NCI-H1105 treated with DMSO at 0.1 percent for 48 hours (cell line): ENCODE data around the gene GAS2L1.

Experiments used
- DNase-seq: peaks from one replicate; lab custom pipeline; 2025; lab: John Stamatoyannopoulos, UW

GAS2L1 gene

DNA sequence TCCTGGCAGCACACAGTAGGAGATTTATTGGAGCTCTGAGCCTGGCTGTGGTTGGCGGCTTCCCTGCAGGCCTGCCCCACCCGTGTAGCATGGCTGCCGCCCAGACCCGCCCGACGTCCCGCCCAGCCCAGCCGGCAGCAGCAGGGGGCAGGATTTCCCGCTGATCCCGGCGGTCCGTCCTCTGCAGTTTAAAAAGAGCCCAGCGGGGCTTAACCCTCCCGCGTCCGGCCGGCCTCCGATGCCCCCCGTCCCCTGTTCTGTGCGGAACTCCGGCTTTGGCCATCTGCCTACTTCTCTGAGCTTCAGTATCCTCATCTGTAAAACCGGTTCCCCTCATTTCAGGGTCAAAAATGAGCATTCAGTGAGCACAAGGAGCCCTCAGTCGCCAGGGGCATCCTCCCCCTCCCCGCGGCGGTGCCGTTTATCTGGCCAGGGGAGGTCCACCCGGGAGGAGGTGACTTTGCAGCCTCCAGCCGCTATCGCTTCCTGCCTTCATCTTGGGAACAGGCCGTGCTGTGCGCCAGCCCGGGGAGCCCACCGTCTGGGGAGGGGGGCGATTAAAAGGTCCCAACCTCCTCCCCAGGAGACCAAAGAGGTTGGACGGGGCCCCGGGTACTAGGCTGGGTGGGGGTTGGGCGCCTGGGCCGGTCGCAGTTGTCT, at the start of gene GAS2L1:
Gene GAS2L1 (plus strand): TSS at position 476 of the 660 bp plus-strand sequence. CDS start 1,456 bp downstream, outside the sequence.
- DNase-seq: peak; percentile 62

DNA sequence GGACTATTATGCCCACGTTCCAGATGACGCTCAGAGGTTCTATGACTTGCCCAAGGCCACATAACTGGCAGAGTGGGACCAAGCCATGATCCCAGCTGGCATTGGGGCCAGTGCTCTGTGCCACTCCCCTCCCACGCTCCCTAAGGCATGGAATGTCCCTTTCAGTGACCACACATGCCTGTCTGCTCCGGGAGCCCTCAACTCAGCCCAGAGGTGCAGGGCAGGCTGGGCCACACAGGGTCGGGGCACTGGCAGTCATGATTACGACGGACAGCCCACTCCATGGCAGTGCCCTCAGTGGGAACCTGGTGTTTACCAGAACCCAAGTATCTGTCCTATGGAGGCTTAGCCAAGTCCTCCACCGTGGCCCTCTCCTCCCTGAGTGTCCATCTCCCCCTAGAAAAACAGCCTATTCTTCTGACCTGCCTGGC, 48.7 kb upstream of the GAS2L1 start:
- no peak for DNase-seq

DNA sequence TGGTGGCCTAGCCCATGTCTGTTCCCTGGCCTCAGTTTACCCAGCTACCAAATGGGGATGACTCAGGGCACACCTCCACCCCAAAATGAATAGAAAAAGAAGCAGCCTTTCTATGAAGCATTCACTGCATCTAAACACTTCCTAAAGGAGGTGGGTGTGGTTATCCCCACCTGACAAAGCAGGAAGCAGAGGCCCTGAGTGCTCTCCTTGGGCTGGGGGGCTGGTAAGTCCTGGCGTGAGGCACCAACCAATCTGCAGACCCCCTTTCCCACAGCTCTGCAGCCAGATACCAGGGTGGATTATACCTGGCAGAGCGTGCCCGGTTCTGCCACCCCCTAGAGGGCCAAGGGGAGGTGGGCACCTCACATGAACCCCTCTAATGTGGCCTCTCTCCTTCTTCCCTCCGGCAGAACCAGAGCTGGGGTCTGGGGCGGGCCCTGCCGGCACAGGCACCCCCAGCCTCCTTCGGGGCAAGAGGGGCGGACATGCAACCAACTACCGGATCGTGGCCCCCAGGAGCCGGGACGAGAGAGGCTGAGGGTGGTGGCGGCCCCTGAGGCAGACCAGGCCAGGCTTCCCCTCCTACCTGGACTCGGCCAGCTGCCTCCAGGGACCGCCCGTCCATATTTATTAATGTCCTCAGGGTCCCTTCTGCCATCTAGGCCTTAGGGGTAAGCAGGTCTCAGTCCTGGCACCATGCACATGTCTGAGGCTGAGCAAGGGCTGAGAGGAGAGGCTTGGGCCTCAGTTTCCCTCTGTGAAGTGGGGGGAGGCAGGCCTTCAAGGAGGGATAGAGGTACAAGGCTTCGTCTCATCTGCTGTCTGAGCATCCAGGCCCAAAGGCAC, 47.8 kb upstream of the GAS2L1 start:
- DNase-seq: no peak

DNA sequence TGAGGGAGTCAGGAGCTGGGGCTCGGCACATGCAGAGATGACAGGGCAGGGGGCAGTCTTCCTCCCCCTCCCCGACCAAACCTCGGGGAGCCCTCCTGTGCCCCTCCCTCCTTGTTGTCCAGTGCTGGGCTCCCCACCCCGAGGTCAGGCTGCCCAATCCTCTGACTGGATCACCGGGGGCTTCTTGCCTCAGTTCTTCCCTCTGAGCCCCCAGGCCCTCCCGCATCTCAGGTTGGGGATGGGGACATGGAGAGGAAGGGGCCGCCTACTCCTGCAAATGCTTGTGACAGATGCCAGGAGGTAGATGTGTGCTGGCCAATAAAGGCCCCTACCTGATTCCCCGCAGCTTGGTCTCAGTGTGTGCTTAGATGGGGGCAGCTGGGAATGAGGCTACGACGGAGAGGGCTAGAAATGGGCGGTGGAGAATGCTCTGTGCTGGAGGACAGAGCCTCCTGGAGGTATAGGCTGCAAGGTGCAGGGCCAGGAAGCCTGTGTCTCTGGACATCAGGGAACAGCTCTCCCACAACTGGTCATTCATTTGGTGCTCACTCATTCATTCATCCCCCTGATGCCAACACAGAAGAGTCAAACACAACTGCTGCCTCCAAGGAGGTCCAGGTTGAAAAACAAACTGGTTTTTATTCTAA, 47.1 kb upstream of the GAS2L1 start:
- no peak for DNase-seq

DNA sequence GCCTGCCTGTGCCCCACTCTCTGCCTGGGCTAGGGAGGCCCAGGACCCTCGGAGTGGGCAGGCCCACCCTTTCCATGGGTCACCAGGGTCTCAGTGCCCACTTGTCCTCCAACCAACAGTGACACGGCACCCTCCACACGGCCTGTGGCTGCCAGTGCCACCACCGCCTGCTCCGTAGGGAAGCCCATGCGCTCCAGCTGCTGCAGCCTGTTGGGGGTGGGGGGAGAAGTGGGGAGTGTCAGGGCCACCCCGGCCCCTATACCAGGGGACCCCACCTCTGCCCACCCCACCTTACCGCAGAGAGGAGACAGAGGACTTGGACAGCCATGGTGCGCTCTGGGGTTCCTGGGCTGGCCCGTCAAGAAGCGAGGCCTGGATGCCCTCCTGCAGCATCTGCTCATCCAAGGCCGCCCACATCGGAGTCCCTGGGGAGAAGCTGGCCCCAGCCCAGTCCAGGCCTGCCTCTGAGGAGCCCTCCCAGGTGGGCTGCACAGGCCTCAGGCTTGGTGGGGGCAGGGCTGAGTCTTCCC, 46.4 kb upstream of the GAS2L1 start:
- DNase-seq: no peak

DNA sequence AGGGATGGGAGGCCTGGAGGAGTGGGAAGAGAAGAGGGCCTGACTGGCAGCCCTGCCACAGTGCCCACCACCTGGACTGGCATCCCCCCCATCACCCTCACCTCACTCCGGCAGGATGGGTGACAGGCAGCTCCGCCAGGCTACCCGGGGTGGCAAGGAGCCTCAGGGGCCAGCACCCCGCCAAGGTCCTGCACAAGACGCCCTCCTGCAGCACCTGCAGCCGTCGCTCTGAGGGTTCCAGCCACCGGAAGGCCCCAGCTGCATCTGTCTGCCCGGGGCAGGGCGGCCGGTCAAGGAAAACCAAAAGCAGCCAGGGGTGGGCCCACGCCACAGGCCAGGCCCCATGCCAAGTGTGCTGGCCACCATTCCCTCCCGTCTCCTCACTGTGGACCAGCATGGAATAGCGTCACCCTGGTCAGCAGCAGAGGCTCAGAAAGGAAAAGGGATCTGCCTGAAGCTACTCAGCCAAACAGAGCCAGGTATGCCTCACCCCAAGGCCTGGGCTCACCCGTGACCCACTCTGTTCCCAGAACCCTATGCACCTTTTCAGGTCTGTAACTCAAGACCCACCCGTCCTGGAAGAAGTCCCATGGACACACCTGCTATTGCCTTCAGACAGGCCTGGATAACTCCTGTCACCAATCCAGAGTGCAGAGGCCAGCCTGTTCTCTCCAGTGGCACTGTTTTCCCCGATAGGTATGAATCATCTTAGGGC, 45.7 kb upstream of the GAS2L1 start:
- no peak for DNase-seq

DNA sequence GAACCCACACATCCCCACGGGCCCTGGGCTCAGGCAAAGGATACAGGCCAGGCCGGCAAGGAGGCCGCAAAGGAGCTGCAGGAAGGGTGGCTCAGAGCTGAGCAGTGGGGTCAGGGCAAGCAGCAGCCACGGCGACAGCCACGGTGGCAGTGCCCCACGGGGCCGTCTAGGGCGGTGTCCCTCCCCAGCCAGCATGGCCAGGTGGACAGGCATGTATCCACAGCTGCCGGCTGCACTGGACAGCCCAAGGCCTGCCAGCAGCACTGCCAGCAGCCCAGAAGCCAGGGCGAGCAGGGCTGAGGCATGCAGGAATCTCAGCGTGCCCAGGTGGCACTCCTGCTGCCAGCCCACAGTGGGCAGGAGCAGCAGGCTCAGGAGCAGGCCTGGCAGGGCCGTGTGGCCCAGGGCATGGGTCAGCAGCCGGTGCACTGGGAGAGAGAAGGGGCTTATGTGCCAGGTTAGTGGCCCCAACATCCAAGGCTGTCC, 42.6 kb upstream of the GAS2L1 start:
- DNase-seq: no peak

DNA sequence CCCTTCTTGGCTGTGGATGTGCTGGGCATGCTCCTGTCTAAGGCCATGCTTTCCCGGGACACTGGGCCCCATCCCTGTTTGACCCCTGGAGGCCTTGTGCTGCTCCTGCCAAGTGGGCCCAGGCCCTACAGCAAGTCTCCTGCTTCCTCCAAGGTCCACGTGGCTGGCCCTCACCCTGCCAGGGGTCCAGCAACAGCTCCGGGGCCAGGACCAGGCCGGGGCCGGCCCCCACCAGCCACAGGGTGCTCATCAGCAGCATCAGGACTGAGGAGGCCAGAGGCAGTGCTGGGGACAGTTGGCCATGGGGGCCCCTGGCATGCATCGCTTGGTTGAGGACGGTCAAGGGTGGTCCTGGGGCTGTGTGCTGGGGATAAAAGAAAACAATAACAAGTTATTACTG, 41.1 kb upstream of the GAS2L1 start:
- DNase-seq: no peak

DNA sequence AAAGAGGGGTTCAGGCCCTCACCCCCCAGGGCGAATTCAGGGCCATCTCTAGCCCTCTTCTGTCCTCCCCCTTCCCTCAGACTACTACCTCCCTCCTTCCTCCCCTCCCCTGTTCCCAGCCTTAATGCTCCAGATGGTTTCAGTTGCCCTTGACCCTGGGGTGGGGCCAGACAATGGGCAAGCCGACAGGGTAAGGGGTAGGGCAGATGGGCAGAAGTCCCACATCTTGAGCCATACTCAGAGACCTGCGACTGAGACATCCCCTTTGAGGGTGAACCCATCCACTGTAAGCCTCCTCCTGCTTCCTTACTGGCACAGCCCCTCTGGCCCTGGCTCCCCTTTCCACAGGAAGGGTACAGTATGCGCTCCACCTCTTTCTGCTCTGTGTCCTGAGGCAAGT, 40.5 kb upstream of the GAS2L1 start:
- no peak for DNase-seq

DNA sequence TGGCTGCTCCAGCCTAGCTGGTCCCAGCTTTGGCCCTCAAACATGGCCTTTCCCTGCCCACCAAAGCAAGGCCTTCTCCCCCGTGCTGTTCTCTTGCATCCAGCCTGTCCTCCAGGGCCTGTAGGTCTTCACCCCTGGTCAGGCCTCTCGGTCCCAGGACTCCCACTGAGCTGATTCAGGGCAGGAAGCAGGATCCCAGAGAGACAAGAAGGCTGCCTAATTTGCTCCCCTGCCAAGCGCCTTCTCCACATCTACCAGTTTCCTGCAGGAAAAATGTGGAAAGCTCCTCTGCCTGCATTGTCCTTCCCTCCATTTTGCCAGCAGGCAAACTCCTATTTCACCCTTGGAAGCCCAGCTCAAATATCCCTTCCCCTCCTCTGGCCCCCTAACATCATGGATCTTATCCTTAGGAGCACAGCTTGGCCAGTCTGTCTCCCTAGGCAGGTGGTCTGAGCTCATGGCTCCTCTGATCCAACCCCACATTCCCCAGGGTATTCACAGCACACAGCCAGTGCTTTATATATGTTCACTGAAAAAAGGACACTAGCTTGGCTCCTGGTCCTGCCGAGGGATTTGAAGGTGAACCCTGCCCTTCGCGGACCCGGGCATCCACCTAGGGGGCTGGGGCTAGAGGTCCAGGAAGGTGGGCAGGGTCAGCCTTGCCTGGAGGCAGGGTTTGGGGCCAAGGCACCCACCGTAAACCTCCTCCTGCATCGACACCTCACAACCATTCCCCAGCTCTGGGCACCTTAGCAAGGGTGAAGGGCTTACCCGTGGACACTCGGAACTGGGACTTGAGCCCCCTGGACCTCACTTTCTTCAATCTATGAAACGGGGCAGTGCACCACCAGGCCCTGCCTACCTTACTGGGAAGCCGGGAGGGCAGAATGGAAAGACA, 39.6 kb upstream of the GAS2L1 start:
- no peak for DNase-seq

DNA sequence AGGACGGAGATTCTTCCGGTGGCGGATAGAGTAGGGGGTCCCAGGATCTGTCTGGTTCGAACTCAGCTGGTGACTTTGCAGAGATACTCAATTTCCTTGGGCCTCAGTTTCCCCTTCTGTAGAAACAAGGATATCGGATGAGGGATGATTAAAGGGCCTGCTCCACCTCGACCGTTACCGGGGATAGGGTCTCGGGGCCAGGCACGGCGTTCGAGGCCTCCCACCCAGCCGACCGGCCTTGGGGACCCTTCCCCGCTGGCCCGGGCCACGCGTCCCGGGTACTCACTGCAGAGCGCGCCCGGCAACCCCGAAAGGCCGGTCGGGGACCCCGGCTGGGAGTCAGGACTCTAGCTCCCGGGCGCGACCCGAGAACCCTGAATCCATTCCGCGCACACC, 39.0 kb upstream of the GAS2L1 start:
- DNase-seq: no peak

DNA sequence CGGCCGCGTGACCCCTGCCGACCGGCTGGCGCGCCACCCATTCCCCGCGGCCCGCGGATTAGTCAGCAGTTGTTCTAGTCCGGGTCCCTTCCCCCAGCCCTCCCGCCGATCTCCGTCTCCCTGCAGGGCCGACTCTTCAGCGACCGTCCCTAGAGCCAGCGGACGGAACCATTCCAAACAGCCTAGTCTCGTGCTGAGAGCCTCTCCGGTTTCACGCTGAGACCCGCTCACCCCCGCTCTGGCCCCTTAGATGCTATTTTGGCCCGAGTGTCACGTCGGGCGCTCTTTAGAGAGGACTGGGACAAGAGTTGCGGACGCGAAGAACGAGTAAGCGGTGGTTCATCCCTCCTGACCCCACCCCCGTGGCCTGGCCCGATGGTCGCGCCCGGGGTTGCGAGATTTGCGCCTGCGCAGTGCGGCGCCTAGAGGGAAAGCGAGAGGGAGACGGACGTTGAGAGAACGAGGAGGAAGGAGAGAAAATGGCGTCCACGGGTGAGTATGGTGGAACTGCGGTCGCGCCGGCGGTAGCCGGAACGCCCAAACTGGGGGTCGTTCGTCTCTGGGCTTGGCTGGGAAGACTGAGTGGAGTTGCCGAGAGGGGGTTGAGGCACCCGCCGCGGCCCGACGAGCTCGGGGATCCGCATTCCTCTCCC, 38.5 kb upstream of the GAS2L1 start, which contains the start of the genes EWSR1 and RHBDD3:
Gene EWSR1 (plus strand): TSS at position 411 of the 653 bp plus-strand sequence. CDS start 69 bp downstream, at position 480.
Gene RHBDD3 (minus strand): TSS at position 124 of the 653 bp plus-strand sequence. CDS start 2,355 bp downstream, outside the sequence.
- peak; percentile 88 for DNase-seq

DNA sequence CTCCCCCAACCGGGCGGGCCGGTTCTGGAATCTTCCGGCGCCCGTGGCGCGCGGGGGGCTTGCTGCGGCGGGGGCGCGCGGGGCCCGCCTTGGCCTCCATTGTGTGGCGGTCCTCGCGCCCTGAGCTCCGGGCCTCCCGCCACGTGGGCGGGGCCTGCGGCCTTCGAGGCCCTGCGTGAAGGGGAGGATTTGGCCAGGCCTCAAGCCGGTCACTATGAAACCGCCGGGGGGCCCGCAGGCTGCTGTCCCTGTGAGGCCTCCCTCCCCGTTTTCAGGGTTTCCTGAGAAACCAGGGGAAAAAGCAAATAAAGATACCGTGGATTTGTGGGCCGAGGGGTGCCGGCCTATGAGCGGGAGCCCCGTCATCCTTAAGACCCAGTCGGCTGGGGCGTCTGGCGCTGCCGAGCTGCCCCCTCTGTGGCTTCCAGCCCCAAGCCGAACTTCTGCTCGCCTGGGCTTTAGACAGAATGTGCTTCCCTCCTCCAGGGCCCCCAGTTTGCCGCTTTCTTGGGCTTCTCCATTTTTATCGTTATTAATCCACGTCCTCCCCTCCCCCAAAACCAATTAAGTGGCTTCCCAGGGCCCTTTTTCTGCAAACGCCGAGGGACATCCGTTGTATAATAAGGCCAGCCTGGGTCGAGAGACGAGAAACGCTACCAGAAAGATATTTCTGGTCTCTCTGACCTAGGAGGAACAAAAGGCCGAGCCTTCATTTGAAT, 37.8 kb upstream of the GAS2L1 start:
- DNase-seq: peak; percentile 34

DNA sequence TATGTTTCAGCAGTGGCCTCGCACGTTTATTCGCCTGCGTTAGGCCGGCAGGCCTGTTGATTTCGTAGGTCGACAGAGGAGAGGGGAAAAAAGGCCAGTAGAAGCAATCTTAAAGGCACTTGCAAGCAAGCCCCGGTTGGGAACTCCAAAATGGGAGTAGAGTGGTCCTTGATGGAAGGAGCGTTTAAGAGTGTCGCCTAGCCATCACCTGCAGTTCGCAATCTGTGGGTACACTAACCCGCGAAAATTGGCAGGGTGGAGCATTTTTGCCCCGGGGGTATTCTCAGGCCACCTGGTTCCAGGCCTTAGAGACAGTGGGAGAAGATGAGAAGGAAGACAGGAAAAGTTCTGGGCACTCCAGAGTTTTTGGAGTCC, 37.2 kb upstream of the GAS2L1 start:
- DNase-seq: peak; percentile 17

DNA sequence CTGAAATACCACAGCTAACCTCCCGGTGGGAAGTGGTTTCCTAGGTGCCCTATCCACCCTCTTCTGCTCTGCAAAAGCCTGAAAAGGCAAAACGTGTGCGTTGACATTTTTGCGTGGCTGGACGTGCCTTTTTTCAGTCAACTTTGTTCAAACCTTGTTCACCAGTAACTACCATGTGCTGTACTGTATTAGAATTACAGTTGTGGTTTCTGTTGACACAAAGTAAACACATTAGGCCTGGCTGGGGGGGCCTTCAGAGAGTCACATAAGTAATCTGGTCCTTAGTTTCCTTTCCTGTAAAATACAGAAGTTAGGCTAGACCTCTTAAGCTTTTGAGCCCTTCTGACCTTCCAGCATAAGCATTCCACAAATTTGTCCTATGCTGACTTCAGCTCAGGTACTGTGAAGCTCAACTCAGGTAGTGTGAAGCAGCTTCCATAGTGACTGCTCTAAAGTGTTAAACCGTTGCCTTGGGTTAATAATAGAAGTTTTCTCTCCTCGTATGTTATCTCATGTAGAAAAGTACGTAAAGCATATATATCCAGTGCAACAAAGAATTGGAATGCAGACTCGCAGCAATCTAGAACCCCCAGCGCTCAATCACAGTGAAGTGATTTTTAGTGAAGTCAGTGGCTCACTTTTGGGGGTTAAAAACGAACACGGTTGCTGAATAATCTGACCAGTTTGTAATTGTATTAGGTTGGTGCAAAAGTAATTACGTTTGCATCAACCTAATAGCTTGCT, 36.5 kb upstream of the GAS2L1 start:
- DNase-seq: no peak

DNA sequence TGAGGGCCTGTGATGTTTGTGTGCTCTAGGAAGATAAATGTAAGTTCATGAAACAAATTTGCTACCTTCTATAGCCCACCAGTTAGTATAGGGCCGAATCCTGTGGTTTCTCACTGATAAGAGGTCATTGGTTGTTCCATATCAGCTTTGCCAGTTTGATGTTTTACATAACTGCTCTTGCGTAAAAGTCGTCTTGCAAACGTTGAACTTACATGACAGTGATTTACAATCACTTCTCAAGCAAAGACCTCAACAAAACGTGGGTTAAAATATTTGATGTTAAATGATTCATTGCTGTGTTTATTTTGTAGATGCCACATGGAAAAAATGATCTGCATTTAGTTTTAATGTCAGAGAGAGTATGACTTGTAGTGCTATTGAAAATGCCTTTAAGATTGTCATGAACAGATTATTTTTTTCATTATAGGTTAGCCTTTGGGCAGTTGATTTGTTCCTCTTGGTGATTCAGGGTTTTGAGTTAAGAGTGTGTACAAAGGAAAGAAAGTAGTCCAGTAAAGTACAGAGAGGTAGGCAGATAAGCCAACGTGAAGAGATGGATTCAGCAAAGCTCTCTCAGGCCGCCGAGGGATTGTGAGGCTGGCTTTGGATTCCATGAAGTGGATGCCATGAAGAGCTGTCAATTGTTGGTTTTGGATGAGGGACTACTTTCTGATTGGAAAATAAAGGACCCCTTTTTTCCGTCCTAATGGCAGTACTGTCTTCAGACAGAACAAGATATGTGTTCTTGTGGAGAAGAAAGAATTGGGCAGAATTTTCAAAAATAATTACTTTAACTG, 35.8 kb upstream of the GAS2L1 start:
- DNase-seq: no peak

DNA sequence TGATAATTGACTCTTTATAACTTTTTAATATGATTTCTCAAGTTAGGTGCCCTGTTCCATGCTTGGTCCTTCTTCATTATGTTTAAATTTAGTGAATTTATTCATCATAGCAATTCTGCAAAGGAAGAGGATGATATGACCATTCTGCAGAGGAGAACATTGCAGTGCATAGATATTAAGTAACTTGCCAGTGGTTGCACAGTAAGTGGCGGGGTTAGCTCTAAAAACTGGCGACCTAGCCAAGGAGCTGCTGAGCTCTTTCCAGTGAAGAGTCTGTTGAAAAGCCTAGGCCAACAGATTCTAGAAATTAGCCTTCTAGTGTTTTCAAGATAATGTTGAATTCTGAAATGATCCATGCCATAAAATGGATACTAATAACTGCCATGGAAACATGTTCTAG, 33.8 kb upstream of the GAS2L1 start:
- DNase-seq: no peak

DNA sequence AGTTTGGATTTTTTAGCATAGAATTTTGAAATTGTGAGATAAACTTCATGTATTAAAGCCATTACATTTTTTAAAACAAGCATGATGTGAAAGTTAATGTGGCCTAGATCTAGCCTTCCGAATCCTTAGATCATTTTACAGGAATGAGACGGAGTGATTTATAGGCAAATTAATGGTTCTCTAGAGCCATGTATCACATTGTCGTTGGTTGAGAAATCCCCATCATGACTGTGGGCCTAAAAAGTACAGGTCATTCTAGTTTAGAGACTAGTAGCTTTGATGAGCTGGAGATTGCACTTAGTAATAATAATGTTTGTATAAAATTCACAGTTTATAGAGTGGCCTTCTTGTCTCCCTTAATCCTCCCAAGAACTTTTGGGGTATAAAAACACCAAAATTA, 31.3 kb upstream of the GAS2L1 start:
- DNase-seq: no peak
